Fibroblast of villous mesenchyme (primary cell): ENCODE measurements around the gene INPP5A. TPM values are rescaled to one million over a fixed set of nuclear protein-coding genes. Genes with fewer than 3 reads are reported as not detected.

ENCODE experiments used
- DNase-seq: peaks from one replicate; pipeline ENCODE4 v3.0.0-alpha.2; 2010; ENCODE audit warnings: low read depth
- H3K4me3 ChIP-seq: 2 replicates; pipeline ENCODE4 v1.5.1; 2011; ENCODE audit warnings: low read depth, mild to moderate bottlenecking, low read length
- total RNA-seq: library from RNA; depleted of rRNA; stranded (reverse); fragments of >200 nt; gene quantifications from 2 replicates; pipeline ENCODE4 v1.2.3, GENCODE V29; 2012
- TF ChIP-seq, protein P1 (sequence below): IDR thresholded peaks from 2 replicates; pipeline ENCODE4 v1.5.1; 2012; ENCODE audit warnings: low read depth, mild to moderate bottlenecking, low read length; ENCODE audit not compliant: insufficient read depth

Gene INPP5A
- total RNA-seq, 1 donor = 33.2 TPM

DNA sequence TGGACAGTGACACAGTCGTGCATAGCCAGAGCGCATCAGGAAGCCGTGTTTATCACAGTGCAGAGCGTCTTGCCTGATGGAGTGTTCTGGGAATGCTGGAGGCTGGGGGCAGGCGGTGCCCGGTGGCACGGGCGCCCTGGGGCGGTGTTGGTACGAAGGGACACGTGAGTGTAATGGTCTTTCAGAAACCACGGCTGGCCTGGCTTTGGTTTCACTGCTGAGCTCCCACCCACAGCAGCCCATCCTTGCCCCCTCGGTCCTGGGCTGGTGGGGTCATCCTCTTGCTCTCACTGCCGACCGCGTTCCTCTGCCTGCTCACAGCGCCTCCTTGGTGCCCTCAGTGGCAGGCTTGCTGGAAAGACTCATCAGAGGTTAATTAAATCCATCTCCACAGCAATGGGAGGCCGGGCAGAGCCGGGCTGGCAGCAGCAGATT lies 197.8 kb downstream of the INPP5A start:
- TF ChIP-seq, protein P1, sequence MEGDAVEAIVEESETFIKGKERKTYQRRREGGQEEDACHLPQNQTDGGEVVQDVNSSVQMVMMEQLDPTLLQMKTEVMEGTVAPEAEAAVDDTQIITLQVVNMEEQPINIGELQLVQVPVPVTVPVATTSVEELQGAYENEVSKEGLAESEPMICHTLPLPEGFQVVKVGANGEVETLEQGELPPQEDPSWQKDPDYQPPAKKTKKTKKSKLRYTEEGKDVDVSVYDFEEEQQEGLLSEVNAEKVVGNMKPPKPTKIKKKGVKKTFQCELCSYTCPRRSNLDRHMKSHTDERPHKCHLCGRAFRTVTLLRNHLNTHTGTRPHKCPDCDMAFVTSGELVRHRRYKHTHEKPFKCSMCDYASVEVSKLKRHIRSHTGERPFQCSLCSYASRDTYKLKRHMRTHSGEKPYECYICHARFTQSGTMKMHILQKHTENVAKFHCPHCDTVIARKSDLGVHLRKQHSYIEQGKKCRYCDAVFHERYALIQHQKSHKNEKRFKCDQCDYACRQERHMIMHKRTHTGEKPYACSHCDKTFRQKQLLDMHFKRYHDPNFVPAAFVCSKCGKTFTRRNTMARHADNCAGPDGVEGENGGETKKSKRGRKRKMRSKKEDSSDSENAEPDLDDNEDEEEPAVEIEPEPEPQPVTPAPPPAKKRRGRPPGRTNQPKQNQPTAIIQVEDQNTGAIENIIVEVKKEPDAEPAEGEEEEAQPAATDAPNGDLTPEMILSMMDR = no peak
- no peak for DNase-seq

GRCh38 chr10:132735923-132736391 lies 198.4 kb downstream of the INPP5A start:
- no peak for DNase-seq
- no peak overlapping the region for H3K4me3 ChIP-seq
- TF ChIP-seq, protein P1 = no peak

More for the DNA sequence above, 197.8 kb downstream of the INPP5A start:
- no peak overlapping the region for H3K4me3 ChIP-seq

DNA sequence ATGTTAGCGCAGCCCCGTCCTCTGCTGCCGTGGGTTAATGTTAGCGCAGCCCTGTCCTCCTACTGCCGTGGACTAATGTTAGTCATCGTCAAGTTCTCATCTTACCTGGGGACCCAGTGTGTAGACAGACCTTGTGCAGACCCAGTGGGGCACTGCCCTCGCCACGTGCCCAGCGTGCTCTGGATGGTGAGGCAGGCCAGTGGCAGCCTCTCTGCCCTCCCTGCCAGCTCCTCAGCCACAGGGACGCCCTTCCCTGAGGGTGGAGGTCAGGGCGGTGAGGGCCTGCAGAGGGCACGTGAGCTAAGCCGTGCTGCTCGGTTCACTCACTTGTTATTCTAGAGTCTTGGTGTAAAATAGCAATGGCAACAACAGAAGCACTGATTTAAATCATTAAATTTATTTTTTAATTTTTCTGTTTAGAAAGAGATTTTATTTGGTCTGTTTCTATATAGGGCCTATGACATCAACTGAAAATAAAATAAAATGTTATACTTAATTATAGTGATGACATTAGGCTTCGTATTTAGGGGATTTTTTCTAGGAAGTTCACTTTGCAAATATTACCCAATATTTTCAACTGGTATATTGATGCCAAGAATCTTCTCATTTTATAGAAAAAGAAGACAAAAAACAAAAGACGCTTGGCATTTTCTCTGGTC lies 199.9 kb downstream of the INPP5A start:
- DNase-seq = no peak
- TF ChIP-seq, protein P1 = no peak
- no peak overlapping the region for H3K4me3 ChIP-seq

DNA sequence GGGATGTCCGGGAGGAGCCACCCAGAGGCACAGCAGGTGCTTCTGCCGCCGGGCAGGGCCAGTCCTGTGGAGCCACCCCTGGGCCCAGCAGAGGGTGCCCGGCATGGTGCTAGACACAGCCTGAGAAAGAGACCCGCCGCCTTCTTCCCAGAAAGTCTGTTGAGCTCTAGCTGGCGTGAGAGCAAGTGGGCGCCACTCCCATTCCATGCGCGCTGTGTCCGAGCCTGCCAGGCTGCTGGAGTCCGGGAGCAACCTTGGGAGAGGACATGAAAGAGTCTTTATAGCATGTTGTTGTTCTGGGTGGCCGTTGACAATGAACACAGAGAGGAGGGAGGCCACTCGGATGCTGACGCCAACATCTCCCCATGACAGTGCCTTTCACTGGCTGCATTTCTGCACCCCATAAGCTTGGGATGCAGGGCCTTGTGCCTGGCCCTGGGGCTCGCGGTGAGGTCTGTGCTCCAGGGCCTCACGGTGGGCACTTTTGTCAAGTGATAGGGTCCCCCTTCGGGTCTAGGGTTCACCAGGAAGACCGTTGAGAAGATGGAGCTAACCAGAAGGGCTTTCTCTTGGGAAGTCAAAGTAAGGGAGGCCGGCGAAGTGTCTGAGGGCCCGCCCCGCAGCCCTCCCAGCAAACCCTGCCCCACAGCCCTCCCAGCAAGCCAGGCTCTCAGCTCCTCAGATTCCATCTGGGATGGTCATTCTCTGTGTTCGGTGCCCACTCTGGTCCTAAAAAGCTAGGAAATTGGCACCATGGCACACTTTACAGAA lies 201.1 kb downstream of the INPP5A start:
- no peak for DNase-seq
- TF ChIP-seq, protein P1 = no peak
- no peak overlapping the region for H3K4me3 ChIP-seq

DNA sequence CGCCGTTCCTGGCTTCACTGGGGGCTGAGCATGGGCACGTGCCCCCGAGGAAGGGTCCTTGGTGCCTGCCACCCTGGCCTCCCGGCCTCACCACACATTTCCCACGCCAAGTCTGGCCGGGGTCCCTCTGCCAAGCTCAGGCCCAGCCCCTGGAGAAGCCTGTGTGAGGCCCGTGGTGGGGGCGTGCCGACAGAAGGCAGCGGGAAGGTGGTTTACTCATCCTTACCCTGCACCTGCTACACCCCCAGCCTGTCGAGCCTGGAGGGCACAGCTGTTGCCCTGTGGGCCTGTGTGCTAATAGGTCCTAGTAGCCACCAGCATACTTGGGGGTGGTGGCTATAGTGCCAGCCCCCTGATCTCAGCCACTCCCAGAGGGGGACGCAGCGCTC lies 201.6 kb downstream of the INPP5A start:
- TF ChIP-seq, protein P1 = no peak
- DNase-seq = no peak
- H3K4me3 ChIP-seq = no peak overlapping the region

DNA sequence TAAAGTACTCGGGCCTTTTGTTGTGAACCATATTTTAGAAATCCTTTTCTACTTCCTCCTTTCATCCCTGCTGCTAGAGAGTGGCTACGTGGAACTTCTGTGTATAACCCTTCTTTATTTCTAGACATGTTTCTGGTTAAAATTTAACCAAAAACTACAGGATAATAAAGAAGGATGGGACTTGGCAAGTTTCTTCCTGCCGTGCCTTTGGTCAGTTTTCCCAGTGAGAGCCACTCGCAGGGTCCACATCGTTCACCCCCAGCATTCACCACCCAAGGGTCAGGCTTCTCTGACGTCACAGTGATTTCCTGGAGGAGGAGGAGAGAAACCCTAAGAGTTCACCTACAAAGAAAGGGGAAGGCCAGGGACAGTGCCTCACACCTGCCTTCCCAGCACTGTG lies 203.0 kb downstream of the INPP5A start:
- TF ChIP-seq, protein P1 = no peak
- H3K4me3 ChIP-seq = no peak overlapping the region

More for the DNA sequence above, 203.0 kb downstream of the INPP5A start:
- DNase-seq = no peak
